Raji (cell line): Measurements from ENCODE around the gene FGF18.

Source experiments
- POLR2A ChIP-seq: IDR thresholded peaks from 2 replicates; pipeline ENCODE4 v1.6.1; 2011; ENCODE audit warnings: low read depth, low read length, control low read depth; ENCODE audit not compliant: insufficient read depth

Gene FGF18

GRCh38 chr5:171469326-171469725, 49.9 kb downstream of the FGF18 start:
- TF ChIP-seq POLR2A: no peak

GRCh38 chr5:171470420-171470819, 51.0 kb downstream of the FGF18 start:
- TF ChIP-seq POLR2A: no peak

- TF ChIP-seq POLR2A: no peak
Measured at GRCh38 chr5:171474230-171474813, 54.9 kb downstream of the FGF18 start.

GRCh38 chr5:171475596-171475995, 56.1 kb downstream of the FGF18 start:
- no peak for TF ChIP-seq POLR2A

- no peak for TF ChIP-seq POLR2A
Measured at GRCh38 chr5:171476701-171477100, 57.3 kb downstream of the FGF18 start.

- TF ChIP-seq POLR2A: no peak
Measured at GRCh38 chr5:171477101-171477500, 57.7 kb downstream of the FGF18 start.

- TF ChIP-seq POLR2A: no peak
Measured at GRCh38 chr5:171477666-171478065, 58.2 kb downstream of the FGF18 start.

- TF ChIP-seq POLR2A: no peak
Measured at GRCh38 chr5:171478946-171479775, 59.7 kb downstream of the FGF18 start.

GRCh38 chr5:171479776-171480125, 60.3 kb downstream of the FGF18 start:
- TF ChIP-seq POLR2A: no peak

- TF ChIP-seq POLR2A: no peak
Measured at GRCh38 chr5:171480239-171480638, 60.8 kb downstream of the FGF18 start.

- no peak for TF ChIP-seq POLR2A
Measured at GRCh38 chr5:171481571-171482433, 62.4 kb downstream of the FGF18 start.

GRCh38 chr5:171482434-171482730, 62.9 kb downstream of the FGF18 start:
- TF ChIP-seq POLR2A: no peak

- no peak for TF ChIP-seq POLR2A
Measured at GRCh38 chr5:171483551-171484135, 64.2 kb downstream of the FGF18 start.

GRCh38 chr5:171484460-171484899, 65.0 kb downstream of the FGF18 start:
- TF ChIP-seq POLR2A: no peak

GRCh38 chr5:171485668-171486067, 66.2 kb downstream of the FGF18 start:
- no peak for TF ChIP-seq POLR2A

GRCh38 chr5:171486613-171487012, 67.2 kb downstream of the FGF18 start:
- no peak for TF ChIP-seq POLR2A

- TF ChIP-seq POLR2A: no peak
Measured at GRCh38 chr5:171488876-171489275, 69.4 kb downstream of the FGF18 start.
